ENCODE results near the gene MYH8. TPM values are rescaled to one million over a fixed set of nuclear protein-coding genes. Genes with fewer than 3 reads are reported as not detected.

MYH8 gene
- total and polyA plus RNA-seq, 4 experiments from 2014 or later, result not detected

DNA sequence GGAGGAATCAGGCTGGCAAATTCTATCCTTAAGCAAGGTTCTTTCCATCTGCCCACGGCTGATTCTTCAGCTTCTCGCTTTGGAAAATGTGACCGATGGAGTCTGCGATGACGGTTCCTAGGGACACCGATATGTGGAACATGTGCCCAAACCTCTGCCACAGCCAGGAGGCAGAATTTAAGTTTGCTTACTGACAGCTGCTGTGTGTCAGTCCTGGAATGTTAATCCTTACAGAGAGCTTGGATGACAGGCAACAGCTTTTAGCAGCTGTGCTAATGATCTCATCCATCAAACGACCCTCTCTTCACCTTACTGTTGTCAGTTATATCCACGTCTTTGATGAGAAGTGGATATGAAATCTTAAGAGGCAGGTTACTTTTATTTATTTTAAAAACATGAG is 37.6 kb downstream of the MYH8 start:
- Histone ChIP-seq H3K27ac (ENCODE audit: low read depth, low read length) (no peak overlapping the region), H3K9me3 (ENCODE audit: control insufficient read depth in 1 of 2, low read length in 2 of 2) (no peaks in the 10 kb centered on the region), H3K36me3 (ENCODE audit: insufficient read depth, low read length) (no peaks in the 10 kb centered on the region), H3K4me1 (ENCODE audit: insufficient read depth, low read length) (no peaks in the 10 kb centered on the region), H3K27me3 (ENCODE audit: insufficient read depth, low read length) (no peaks in the 10 kb centered on the region), H3K4me3 (ENCODE audit: low read length in 2 of 2) (no peak overlapping the region)
- H3K27me3 Mint-ChIP-seq, result no peaks in the 10 kb centered on the region
- CTCF ChIA-PET (ENCODE audit: partially characterized antibody), result no interaction called here
- POLR2A ChIA-PET (ENCODE audit: partially characterized antibody), result no interaction called here
- DNase-seq, result no peak
- intact Hi-C loops (cut with micrococcal nuclease), result no loop called here
- H3K9me3 Mint-ChIP-seq, result peaks cover 0 to 6% (median 2%) of the 10 kb centered on the region in 8 donors
- H3K4me1 Mint-ChIP-seq, result no peaks in the 10 kb centered on the region
- H3K4me3 Mint-ChIP-seq, result no peak overlapping the region
- H3K27ac Mint-ChIP-seq, result no peak overlapping the region
- H3K36me3 Mint-ChIP-seq, result no peaks in the 10 kb centered on the region

DNA sequence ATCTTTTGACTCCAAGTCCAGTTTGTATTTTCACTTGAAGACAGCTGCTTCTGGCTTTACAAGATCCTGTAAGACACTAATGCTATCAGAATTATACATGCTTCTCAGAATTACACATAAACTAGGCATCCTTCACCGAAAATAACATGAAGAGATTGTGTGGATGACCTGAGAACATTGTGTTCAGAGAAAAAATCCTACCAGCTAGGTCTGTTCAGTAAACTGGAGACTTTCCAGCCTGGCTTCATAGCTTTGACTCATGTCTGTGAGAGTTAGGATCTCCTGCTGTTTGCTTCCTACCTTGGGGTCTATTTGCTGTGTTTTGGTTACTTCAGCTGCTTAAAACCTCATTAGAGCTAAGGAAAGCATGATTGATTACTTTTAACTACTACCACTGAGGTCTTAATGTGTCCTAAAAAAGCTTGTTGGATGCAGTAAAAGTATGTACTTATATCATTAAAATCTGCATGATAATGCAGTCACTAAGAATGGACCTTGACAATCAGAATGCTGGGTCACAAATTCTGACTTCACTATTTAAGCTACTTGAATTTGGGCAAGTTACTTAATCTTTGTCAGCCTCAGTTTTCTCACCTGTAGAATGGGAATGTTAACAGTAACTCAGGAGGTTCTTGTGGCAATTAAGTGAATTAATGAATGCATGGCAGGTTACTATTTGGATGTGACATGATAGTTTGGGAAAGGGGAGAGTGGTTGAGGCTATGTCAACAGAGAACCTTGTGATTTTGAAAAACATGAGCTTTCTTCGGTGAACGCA is 40.9 kb downstream of the MYH8 start:
- H3K27me3 Mint-ChIP-seq, result no peaks in the 10 kb centered on the region
- peaks cover 0 to 1% (median 0%) of the 10 kb centered on the region in 4 donors for H3K4me1 Mint-ChIP-seq
- H3K9me3 Mint-ChIP-seq, result peaks cover 0 to 7% (median 0%) of the 10 kb centered on the region in 8 donors
- no peak overlapping the region for H3K27ac Mint-ChIP-seq
- Histone ChIP-seq H3K9me3 (ENCODE audit: control insufficient read depth in 1 of 2, low read length in 2 of 2) (no peaks in the 10 kb centered on the region), H3K27ac (ENCODE audit: low read depth, low read length) (no peak overlapping the region), H3K4me3 (ENCODE audit: low read length in 2 of 2) (no peak overlapping the region), H3K36me3 (ENCODE audit: insufficient read depth, low read length) (no peaks in the 10 kb centered on the region), H3K4me1 (ENCODE audit: insufficient read depth, low read length) (no peaks in the 10 kb centered on the region), H3K27me3 (ENCODE audit: insufficient read depth, low read length) (no peaks in the 10 kb centered on the region)
- no peak for DNase-seq
- no peaks in the 10 kb centered on the region for H3K36me3 Mint-ChIP-seq
- ChIA-PET CTCF (ENCODE audit: partially characterized antibody) (no interaction called here), POLR2A (ENCODE audit: partially characterized antibody) (no interaction called here)
- H3K4me3 Mint-ChIP-seq, result no peak overlapping the region
- intact Hi-C loops (cut with micrococcal nuclease), result no loop called here

DNA sequence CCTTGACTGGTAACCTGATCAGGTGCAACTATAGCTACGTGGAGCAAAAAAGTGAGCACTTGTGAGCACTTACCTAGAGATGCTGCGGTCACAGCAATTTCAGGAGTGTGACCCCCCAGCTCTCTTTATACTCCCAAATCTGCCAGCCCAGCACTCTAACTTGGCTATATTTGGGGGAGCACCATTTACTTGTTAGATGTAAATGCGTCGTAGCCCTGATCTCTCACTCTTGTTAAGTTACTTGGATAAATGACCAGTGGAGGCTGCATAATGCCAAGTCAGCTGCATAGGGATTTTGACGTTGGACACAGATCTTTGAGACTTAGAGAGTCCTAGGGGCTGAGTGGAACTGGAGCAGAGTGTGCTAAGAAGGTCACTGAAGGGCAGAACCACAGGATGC is 48.8 kb downstream of the MYH8 start, which contains the start of gene MYH13:
TSS of gene MYH13 (minus strand) at position 101 of the 400 bp plus-strand sequence. CDS start 8,476 bp downstream, outside the sequence.
- peaks cover 0 to 4% (median 0%) of the 10 kb centered on the region in 8 donors for H3K9me3 Mint-ChIP-seq
- ChIA-PET POLR2A (ENCODE audit: partially characterized antibody) (no interaction called here), CTCF (ENCODE audit: partially characterized antibody) (no interaction called here)
- no peak within 1 kb of the TSS for H3K4me3 Mint-ChIP-seq
- Histone ChIP-seq H3K4me3 (ENCODE audit: low read length in 2 of 2) (no peak within 1 kb of the TSS), H3K9me3 (ENCODE audit: control insufficient read depth in 1 of 2, low read length in 2 of 2) (no peaks in the 10 kb centered on the region), H3K27ac (ENCODE audit: low read depth, low read length) (no peak within 1 kb of the TSS), H3K36me3 (ENCODE audit: insufficient read depth, low read length) (no peaks in the 10 kb centered on the region), H3K4me1 (ENCODE audit: insufficient read depth, low read length) (no peaks in the 10 kb centered on the region), H3K27me3 (ENCODE audit: insufficient read depth, low read length) (no peaks in the 10 kb centered on the region)
- no peaks in the 10 kb centered on the region for H3K36me3 Mint-ChIP-seq
- H3K27me3 Mint-ChIP-seq, result peaks cover 0 to 7% of the 10 kb centered on the region in 2 donors
- no peaks in the 10 kb centered on the region for H3K4me1 Mint-ChIP-seq
- intact Hi-C loops (cut with micrococcal nuclease), result no loop called here
- peak within 1 kb of the TSS in 1 of 7 donors; percentile 11 for H3K27ac Mint-ChIP-seq
- no peak for DNase-seq

DNA sequence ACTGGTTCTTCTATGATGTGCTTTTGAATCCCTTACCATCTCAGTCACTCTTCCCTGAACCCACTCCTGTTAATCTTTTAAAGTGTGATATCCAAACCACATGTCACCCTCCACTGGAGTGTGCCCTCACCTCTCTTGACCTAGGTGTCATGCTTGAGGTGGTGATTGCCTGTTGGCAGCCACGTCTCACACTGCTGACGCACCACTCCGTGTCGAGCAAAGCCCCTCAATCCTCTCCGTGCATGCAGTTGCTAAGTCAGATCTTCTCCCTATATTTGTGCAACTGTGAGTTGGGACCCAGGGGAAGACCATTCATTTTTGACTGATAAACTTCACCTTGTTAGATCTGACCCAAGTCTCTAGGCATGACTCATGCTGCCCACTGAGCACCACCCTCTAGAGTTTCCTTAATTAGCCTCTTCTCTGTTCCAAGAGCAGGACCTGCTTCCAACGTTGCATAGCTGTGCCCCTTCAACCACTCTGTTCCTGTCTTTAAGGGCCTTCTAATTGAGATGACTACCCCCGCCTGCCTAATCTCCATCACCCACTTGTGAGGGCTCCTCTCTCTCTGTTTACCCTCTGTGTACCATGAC is 51.6 kb downstream of the MYH8 start:
- intact Hi-C loops (cut with micrococcal nuclease), result no loop called here
- H3K36me3 ChIP-seq (ENCODE audit: insufficient read depth, low read length), result no peaks in the 10 kb centered on the region
- Mint-ChIP-seq H3K27me3 (peaks cover 2 to 7% of the 10 kb centered on the region in 2 donors), H3K9me3 (peaks cover 0 to 4% (median 0%) of the 10 kb centered on the region in 8 donors), H3K27ac (no peak overlapping the region), H3K36me3 (no peaks in the 10 kb centered on the region), H3K4me1 (no peaks in the 10 kb centered on the region), H3K4me3 (no peak overlapping the region)
- CTCF ChIA-PET (ENCODE audit: partially characterized antibody), result no interaction called here
- no peak overlapping the region for H3K27ac ChIP-seq (ENCODE audit: low read depth, low read length)
- no peaks in the 10 kb centered on the region for H3K27me3 ChIP-seq (ENCODE audit: insufficient read depth, low read length)
- H3K4me1 ChIP-seq (ENCODE audit: insufficient read depth, low read length), result no peaks in the 10 kb centered on the region
- no peak for DNase-seq
- no peaks in the 10 kb centered on the region for H3K9me3 ChIP-seq (ENCODE audit: control insufficient read depth in 1 of 2, low read length in 2 of 2)
- POLR2A ChIA-PET (ENCODE audit: partially characterized antibody), result no interaction called here
- H3K4me3 ChIP-seq (ENCODE audit: low read length in 2 of 2), result no peak overlapping the region

DNA sequence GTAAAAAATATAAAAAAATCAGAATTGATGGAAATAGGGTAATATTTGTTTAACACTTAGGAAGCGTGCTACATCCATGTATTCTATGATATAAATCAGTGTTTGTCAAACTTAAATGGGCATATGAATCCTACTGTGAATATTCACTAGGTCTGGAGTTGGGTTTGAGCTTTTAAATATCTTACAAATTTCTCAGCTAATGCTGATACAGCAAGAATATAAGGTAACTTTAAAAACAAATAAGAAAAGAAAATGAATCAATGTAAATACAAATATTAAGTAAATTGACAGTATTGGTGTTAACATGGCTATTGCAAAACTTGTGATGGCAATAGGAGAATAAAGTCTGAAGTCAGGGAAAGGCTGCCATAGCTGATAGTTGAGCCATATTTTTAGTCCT is 52.5 kb downstream of the MYH8 start:
- Mint-ChIP-seq H3K27me3 (peaks cover 2 to 7% of the 10 kb centered on the region in 2 donors), H3K9me3 (peaks cover 0 to 4% (median 0%) of the 10 kb centered on the region in 8 donors), H3K27ac (no peak overlapping the region), H3K36me3 (no peaks in the 10 kb centered on the region), H3K4me1 (no peaks in the 10 kb centered on the region), H3K4me3 (no peak overlapping the region)
- CTCF ChIA-PET (ENCODE audit: partially characterized antibody), result no interaction called here
- Histone ChIP-seq H3K27ac (ENCODE audit: low read depth, low read length) (no peak overlapping the region), H3K9me3 (ENCODE audit: control insufficient read depth in 1 of 2, low read length in 2 of 2) (no peaks in the 10 kb centered on the region), H3K4me3 (ENCODE audit: low read length in 2 of 2) (no peak overlapping the region), H3K36me3 (ENCODE audit: insufficient read depth, low read length) (no peaks in the 10 kb centered on the region), H3K27me3 (ENCODE audit: insufficient read depth, low read length) (no peaks in the 10 kb centered on the region), H3K4me1 (ENCODE audit: insufficient read depth, low read length) (no peaks in the 10 kb centered on the region)
- intact Hi-C loops (cut with micrococcal nuclease), result no loop called here
- no peak for DNase-seq
- POLR2A ChIA-PET (ENCODE audit: partially characterized antibody), result no interaction called here

DNA sequence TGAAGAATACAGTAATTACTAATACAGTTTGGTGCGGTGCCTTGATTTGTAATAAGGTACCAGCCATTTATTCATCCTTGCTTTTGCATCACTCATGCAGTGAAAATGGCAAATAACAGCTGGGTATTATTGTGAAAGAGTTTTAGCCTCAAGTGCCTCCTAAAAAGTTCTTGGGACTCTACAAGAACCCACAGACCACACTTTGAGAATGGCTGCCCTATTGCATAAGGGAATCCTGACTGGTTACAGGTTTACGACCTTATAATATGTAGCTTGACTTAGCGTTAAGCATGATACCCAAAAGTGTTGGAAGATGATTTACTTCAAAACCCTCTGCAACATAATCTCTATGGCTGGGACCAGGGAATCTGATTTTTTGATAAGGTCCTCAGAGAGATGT is 53.2 kb downstream of the MYH8 start:
- H3K27ac ChIP-seq (ENCODE audit: low read depth, low read length), result no peak overlapping the region
- H3K36me3 ChIP-seq (ENCODE audit: insufficient read depth, low read length), result no peaks in the 10 kb centered on the region
- Mint-ChIP-seq H3K36me3 (no peaks in the 10 kb centered on the region), H3K4me3 (no peak overlapping the region), H3K27me3 (peaks cover 2 to 7% of the 10 kb centered on the region in 2 donors), H3K9me3 (peaks cover 0 to 4% (median 0%) of the 10 kb centered on the region in 8 donors), H3K27ac (no peak overlapping the region), H3K4me1 (no peaks in the 10 kb centered on the region)
- CTCF ChIA-PET (ENCODE audit: partially characterized antibody), result interaction anchor here (1.2 kb wide), 1 partner anchor 14 kb away, joined by 4 read pairs; no protein-coding TSS in a partner anchor
- H3K4me3 ChIP-seq (ENCODE audit: low read length in 2 of 2), result no peak overlapping the region
- DNase-seq, result no peak
- H3K4me1 ChIP-seq (ENCODE audit: insufficient read depth, low read length), result no peaks in the 10 kb centered on the region
- no peaks in the 10 kb centered on the region for H3K27me3 ChIP-seq (ENCODE audit: insufficient read depth, low read length)
- intact Hi-C loops (cut with micrococcal nuclease), result no loop called here
- no peaks in the 10 kb centered on the region for H3K9me3 ChIP-seq (ENCODE audit: control insufficient read depth in 1 of 2, low read length in 2 of 2)
- POLR2A ChIA-PET (ENCODE audit: partially characterized antibody), result no interaction called here

DNA sequence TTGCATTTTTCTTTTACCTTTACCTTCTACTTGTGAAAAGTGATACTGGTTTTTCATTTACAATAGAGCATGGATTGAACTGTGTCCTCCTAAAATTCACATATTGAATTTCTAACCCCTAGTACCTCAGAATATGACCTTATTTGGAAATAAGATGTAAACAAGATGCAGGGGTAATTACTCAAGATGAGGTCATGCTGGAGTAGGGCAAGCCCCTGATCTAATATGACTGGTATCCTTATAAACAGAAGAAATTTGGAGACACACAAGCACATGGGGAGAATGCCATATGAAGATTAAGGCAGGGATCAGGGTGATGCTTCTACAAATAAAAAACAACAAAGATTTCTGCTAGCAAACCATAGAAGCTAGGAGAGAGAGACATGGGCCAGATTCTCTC is 61.2 kb downstream of the MYH8 start:
- no peak for DNase-seq
- Mint-ChIP-seq H3K27me3 (no peaks in the 10 kb centered on the region), H3K4me1 (no peaks in the 10 kb centered on the region), H3K4me3 (no peak overlapping the region), H3K27ac (no peak overlapping the region), H3K9me3 (peaks cover 0 to 2% (median 0%) of the 10 kb centered on the region in 8 donors), H3K36me3 (no peaks in the 10 kb centered on the region)
- H3K36me3 ChIP-seq (ENCODE audit: insufficient read depth, low read length), result no peaks in the 10 kb centered on the region
- H3K9me3 ChIP-seq (ENCODE audit: control insufficient read depth in 1 of 2, low read length in 2 of 2), result no peaks in the 10 kb centered on the region
- ChIA-PET POLR2A (ENCODE audit: partially characterized antibody) (no interaction called here), CTCF (ENCODE audit: partially characterized antibody) (no interaction called here)
- intact Hi-C loops (cut with micrococcal nuclease), result no loop called here
- H3K27ac ChIP-seq (ENCODE audit: low read depth, low read length), result no peak overlapping the region
- H3K4me1 ChIP-seq (ENCODE audit: insufficient read depth, low read length), result no peaks in the 10 kb centered on the region
- no peak overlapping the region for H3K4me3 ChIP-seq (ENCODE audit: low read length in 2 of 2)
- H3K27me3 ChIP-seq (ENCODE audit: insufficient read depth, low read length), result no peaks in the 10 kb centered on the region

All from CD4-positive, alpha-beta memory T cell (primary cell).